ENCODE data around the gene ZNRD2.

The ZNRD2 gene

GRCh38 chr11:65611028-65611757 lies 40.9 kb downstream of the ZNRD2 start:
- no peak for DNase-seq (ENCODE audit: low spot score)

GRCh38 chr11:65611758-65612603 lies 41.7 kb downstream of the ZNRD2 start:
- no peak for DNase-seq (ENCODE audit: low spot score)

- no peak for DNase-seq (ENCODE audit: low spot score)
These were observed 42.4 kb downstream of the ZNRD2 start for GRCh38 chr11:65612691-65613090.

GRCh38 chr11:65613091-65613928 lies 43.0 kb downstream of the ZNRD2 start:
- DNase-seq (ENCODE audit: low spot score) = no peak

GRCh38 chr11:65615229-65615949 lies 45.1 kb downstream of the ZNRD2 start, which contains the start of gene PCNX3:
PCNX3 (plus strand) TSS chr11:65615776; CDS start chr11:65616312, 536 bp downstream.
- peak; percentile 100 for DNase-seq (ENCODE audit: low spot score)

GRCh38 chr11:65615950-65616574 lies 45.8 kb downstream of the ZNRD2 start:
- no peak for DNase-seq (ENCODE audit: low spot score)

- DNase-seq (ENCODE audit: low spot score) = no peak
These were observed 46.3 kb downstream of the ZNRD2 start for GRCh38 chr11:65616575-65617001.

GRCh38 chr11:65617136-65617850 lies 47.0 kb downstream of the ZNRD2 start:
- DNase-seq (ENCODE audit: low spot score) = no peak

- no peak for DNase-seq (ENCODE audit: low spot score)
These were observed 47.9 kb downstream of the ZNRD2 start for GRCh38 chr11:65617990-65618751.

GRCh38 chr11:65618763-65619162 lies 48.5 kb downstream of the ZNRD2 start:
- DNase-seq (ENCODE audit: low spot score) = no peak

- DNase-seq (ENCODE audit: low spot score) = no peak
These were observed 49.1 kb downstream of the ZNRD2 start for GRCh38 chr11:65619281-65619928.

- DNase-seq (ENCODE audit: low spot score) = no peak
These were observed 50.4 kb downstream of the ZNRD2 start for GRCh38 chr11:65620666-65621065.

- no peak for DNase-seq (ENCODE audit: low spot score)
These were observed 51.2 kb downstream of the ZNRD2 start for GRCh38 chr11:65621460-65621859.
